Measurements from ENCODE around the gene MMP27.
"Not testable (repeated sequence)": the region's sequence is repeated elsewhere in the genome, so short reads cannot be mapped to it uniquely, and the experiment has no call there.

MMP27 gene

DNA sequence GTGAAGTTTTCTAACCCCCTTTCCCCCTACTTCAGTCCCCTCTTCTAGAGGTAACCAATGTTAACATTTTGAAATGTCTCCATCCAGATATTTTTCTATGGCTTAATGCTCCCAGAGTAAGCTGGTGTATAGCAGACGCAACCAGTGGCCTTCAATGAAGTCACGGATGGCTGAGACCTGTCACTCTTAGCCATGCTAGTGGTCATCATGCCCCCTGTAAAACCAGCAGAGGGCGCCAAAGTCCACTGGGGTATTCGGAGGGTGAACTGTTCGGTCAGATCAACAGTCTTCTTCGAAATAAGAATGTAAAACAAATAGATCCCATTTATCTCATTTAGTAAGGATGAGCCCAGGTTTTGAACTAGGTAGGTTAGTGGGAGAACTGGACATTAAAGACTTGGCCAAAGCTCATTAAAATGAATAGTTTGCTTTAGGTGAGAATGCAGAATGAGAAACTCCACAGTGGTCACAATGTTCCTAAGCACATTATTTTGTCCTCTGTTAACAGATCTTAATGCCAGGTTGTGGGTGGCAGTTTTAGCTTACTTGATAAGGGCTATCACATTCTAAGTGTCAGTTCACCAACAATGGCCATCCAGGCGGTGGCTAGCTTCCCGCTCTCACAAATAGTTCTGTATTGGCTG, 27.8 kb upstream of the MMP27 start:
- CTCF ChIA-PET: interaction anchor here (1.0 to 3.2 kb wide), 13 partner anchors 12 to 861 kb away, joined by 3 to 15 read pairs (median 4); no protein-coding TSS in a partner anchor
- peak; percentile 59 for DNase-seq (ENCODE audit: extremely low spot score)
- TF ChIP-seq, protein P1, sequence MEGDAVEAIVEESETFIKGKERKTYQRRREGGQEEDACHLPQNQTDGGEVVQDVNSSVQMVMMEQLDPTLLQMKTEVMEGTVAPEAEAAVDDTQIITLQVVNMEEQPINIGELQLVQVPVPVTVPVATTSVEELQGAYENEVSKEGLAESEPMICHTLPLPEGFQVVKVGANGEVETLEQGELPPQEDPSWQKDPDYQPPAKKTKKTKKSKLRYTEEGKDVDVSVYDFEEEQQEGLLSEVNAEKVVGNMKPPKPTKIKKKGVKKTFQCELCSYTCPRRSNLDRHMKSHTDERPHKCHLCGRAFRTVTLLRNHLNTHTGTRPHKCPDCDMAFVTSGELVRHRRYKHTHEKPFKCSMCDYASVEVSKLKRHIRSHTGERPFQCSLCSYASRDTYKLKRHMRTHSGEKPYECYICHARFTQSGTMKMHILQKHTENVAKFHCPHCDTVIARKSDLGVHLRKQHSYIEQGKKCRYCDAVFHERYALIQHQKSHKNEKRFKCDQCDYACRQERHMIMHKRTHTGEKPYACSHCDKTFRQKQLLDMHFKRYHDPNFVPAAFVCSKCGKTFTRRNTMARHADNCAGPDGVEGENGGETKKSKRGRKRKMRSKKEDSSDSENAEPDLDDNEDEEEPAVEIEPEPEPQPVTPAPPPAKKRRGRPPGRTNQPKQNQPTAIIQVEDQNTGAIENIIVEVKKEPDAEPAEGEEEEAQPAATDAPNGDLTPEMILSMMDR (IDR thresholded peaks at IDR 0.05; ENCODE audit: control extremely low read depth, extremely low read depth, low read depth, missing control alignments): peak; percentile 63
- POLR2A ChIA-PET: no interaction called here

DNA sequence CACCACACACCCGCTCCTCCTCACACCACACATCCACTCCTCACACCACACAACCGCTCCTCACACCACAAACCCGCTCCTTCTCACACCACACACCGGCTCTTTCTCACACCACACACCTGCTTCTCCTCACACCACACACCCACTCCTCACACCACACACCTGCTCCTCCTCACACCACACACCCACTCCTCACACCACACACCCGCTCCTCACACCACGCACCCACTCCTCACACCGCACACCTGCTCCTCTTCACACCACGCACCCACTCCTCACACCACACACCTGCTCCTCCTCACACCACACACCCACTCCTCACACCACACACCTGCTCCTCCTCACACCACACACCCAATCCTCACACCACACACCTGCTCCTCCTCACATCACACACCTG, 25.4 kb upstream of the MMP27 start:
- POLR2A ChIA-PET; DNase-seq (ENCODE audit: extremely low spot score); CTCF ChIA-PET: not testable (repeated sequence)

DNA sequence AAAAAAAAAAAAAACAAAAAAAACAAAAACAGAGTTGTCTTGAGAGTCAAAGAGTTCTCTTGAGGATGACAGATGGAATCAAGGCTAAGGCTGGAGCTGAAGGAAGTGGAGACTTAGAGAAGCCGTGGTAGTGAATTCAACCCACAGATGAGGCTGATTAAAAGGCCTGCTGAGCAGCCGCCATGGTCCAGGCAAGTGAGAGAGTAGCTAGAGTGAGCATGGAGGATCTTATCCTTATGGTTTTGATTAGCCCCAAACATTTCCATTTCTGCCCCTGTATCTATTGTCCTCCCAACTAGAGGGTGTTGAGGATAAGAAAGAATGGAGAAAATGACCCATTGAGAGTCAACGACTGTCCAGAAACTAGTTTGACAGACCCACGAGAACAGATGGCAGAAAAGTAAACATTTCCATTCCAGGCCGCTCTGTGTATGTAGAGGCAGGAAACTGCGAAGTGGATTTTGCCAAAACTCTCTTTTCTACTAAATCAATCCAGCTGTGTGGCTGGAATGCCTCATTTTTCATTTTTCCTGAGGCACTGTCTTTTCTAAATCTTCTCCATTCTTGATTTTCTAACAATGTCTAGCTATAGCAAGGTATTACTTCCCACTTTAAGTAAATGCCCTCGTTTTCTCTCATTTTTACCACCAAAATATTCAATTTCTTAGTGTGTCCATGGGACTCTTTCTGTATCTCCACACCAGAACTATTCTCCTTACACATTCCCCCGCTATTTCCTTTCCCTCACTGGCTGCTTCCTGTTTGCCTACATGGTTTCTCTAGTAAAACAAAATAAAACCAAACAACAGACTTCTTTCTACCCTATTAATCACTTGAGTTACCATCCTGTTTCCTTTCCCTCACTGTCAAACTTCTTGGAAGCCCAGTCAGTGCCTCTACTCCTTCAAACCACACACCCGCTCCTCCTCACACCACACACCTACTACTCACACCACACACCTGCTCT, 24.6 kb upstream of the MMP27 start:
- CTCF ChIA-PET: no interaction called here
- DNase-seq (ENCODE audit: extremely low spot score): no peak
- POLR2A ChIA-PET: no interaction called here
- TF ChIP-seq, protein P1 (IDR thresholded peaks at IDR 0.05; ENCODE audit: control extremely low read depth, extremely low read depth, low read depth, missing control alignments): no peak

DNA sequence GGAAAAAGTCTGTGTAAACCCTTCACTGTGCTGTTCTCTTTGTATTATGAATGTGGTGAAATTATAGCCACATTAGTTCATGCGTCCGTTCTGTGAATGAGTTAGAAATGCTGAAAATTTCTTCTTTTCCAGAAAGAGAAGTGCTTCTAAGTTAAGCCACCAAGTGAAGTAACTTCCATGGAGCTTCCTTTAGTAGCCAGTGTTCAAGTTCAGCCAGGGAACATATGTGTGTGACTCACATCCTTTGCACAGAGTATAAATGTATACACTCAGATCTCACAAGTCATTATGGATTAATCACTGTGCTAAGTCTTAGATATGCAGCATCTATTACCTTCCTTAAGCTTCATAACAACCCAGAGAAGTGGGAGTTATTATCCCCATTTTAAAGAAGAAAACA, 22.3 kb upstream of the MMP27 start:
- ChIA-PET CTCF (no interaction called here), POLR2A (no interaction called here)
- no peak for DNase-seq (ENCODE audit: extremely low spot score)
- TF ChIP-seq, protein P1 (IDR thresholded peaks at IDR 0.05; ENCODE audit: control extremely low read depth, extremely low read depth, low read depth, missing control alignments): no peak

DNA sequence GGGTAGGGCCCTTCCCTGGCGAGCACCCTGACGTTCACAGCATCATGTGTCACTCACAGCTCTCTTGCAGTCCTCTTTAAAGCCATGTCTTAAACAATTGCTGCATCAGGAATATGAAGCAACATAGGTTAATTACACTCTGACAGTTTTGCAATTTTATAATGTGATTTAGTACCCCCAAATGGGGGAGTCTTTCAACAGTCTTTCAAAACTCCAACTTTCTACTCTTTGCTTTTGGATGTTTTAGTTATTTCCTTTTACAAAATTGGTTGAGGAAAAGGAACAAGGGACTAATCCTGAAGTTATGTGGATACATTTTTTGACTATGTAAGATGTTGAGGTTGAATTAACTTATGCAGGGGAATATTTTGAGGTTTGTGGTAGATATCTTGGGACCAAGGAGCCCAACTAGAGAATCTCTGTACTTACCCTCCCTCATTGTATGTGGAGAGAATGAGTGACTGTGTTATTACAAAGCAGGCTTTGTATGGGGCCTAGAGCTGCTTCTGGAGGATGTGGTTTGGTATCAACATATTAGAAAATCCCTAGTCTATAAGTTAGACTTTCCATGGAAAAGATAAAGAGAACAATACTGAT, 19.4 kb upstream of the MMP27 start, which contains the start of gene MMP8:
Gene MMP8, minus strand, starts transcription at position 51 of the 597 bp plus-strand sequence. CDS start 99 bp downstream, outside the sequence.
- ChIA-PET POLR2A (no interaction called here), CTCF (interaction anchor here (1.0 kb wide), 1 partner anchor 52 kb away, joined by 3 read pairs; no protein-coding TSS in a partner anchor)
- no peak for DNase-seq (ENCODE audit: extremely low spot score)
- TF ChIP-seq, protein P1 (IDR thresholded peaks at IDR 0.05; ENCODE audit: control extremely low read depth, extremely low read depth, low read depth, missing control alignments): no peak

DNA sequence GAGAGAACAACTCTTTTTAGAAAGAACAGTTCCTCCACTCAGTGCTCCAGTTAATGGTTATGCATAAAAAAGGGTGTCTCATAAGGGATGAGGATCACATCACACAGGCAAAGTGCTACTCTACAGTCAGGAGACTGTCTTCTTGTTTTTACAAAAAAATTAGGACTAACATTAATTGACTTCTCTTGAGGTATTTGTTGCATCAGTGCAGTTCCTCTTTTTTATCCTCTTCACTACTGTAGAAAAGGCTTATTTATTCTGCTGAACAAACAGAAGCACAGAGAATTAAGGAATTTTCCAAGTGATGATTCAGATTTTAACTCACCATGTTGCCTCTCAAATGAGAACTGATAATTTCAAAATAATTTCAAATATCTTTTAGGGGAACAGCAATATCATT, 17.3 kb upstream of the MMP27 start:
- TF ChIP-seq, protein P1 (IDR thresholded peaks at IDR 0.05; ENCODE audit: control extremely low read depth, extremely low read depth, low read depth, missing control alignments): no peak
- CTCF ChIA-PET: no interaction called here
- DNase-seq (ENCODE audit: extremely low spot score): no peak
- POLR2A ChIA-PET: no interaction called here

Measured in GM10248 (cell line).